Activated CD4-positive, CD25-positive, alpha-beta regulatory T cell treated with anti-CD3 and anti-CD28 coated beads, Interleukin-2, amount 50 U/mL, for 72 hours (primary cell): ENCODE measurements around the gene GOLGB1.

Experiments
- DNase-seq: peaks from one replicate; pipeline ENCODE4 v3.0.0; 2021

GOLGB1 gene

DNA sequence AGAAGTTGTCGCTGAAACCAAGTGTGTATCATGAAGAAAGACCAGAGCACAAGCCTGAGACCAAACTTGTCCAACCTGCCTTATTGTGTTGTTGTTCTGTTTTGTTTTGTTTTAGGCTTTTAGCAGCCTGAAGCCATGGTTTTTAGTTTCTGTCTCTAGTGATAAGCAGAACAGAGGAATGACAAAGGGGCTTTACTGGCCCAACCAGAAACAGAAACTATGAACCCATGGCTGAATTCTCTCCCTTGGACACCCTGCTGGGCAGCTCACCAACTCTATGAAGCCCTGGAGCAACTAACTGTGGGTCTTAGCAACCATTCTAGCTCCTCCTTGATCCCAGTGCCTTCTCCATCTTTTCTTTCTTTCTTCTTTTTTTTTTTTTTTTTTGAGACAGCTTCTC, 119.2 kb downstream of the GOLGB1 start:
- DNase-seq = no peak

DNA sequence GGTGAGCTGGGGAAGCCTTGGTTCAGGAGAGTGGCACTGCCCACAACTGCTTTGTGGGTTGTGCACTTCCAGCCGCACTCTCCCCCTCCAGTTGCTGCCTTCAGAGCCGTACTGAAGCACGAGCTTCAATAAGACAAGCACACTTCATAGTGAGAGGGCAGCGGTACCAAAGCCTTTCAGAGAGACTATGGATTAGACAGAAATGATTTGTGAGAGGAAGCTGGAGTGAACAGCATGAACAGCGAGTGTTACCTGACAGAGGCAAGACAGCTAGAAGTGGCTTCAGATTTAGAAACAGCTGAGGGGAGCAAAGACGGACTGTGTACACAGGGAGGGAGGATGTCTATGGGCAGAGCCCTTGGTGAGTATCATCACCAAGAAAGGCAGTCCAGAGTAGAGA, 119.9 kb downstream of the GOLGB1 start:
- DNase-seq = no peak

GRCh38 chr3:121627622-121628021, 121.9 kb downstream of the GOLGB1 start:
- DNase-seq = no peak

DNA sequence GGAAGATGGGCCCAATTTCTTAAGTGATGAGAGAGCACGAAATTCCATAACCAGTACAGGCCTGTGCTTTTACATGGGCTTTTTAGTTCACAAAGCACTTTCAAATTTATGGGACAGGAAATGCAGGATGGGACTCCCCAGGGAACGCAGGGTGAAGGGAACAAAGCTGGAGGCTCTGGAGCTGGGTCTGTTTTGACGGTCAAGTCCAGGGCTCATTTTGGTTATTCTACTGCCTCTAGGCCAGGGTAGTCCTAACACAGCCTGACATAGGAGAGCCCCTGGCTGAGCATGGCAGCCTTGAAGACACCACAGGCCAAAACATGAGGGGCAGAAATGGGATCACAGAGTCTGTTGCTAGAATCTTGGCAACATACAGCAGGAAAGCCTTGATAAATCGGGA, 122.3 kb downstream of the GOLGB1 start:
- DNase-seq = no peak

- no peak for DNase-seq
Observed at GRCh38 chr3:121626495-121626894, 123.0 kb downstream of the GOLGB1 start.

GRCh38 chr3:121624147-121624899, 125.2 kb downstream of the GOLGB1 start:
- no peak for DNase-seq

- no peak for DNase-seq
Observed at GRCh38 chr3:121621491-121621890, 128.1 kb downstream of the GOLGB1 start.

DNA sequence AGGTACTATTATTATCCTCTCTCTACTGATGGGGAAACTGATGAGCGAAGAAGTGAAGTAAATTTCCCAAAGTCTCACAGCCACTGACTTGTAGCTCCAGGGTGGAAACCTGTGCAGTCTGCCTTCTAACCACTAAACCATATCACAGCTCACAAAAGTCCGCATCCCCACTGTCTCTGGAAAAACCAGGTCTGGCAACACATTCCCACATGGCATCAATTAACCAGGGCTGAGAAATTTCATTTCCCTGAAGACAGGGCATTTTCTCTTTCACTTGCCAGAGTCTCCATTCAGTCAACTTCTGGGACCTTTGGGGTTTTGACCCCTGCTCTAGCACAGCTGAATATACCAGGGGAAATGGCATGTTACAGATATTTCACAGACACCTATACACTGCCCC, 129.8 kb downstream of the GOLGB1 start:
- no peak for DNase-seq
